Lower leg skin (tissue), 4 donors: ENCODE measurements around the gene PODNL1. TPM values are rescaled to one million over a fixed set of nuclear protein-coding genes. Genes with fewer than 3 reads are reported as not detected.

Experiments
- DNase-seq, 2 donors: peaks; one replicate each; pipeline ENCODE4 v3.0.0-alpha.2; 2019; ENCODE audit warnings: low spot score in 2 of 2
- H3K4me3 ChIP-seq: fragments of 200-600 bp; sonication (generic); 2 replicates; pipeline ENCODE4 v1.5.1; 2017; ENCODE audit warnings: mild to moderate bottlenecking, low read depth; ENCODE audit not compliant: poor library complexity, severe bottlenecking
- CTCF ChIP-seq, 3 donors: fragments of 450-650 bp; IDR thresholded peaks; one replicate each; pipeline ENCODE4 v1.5.1; 2016; ENCODE audit warnings: antibody characterized with exemption in 3 of 3, mild to moderate bottlenecking in 3 of 3, moderate library complexity in 2 of 3
- POLR2A ChIP-seq, 2 donors: fragments of 450-650 bp; IDR thresholded peaks; one replicate each; pipeline ENCODE4 v1.6.1; 2016 to 2017; ENCODE audit warnings: antibody characterized with exemption in 2 of 2, mild to moderate bottlenecking in 1 of 2, moderate library complexity in 1 of 2
- WGBS, 2 donors: methylation state at CpG; one replicate each; pipeline ENCODE4 v1.1.5; 2018; 5-methylcytosine and 5-hydroxymethylcytosine counted together
- intact Hi-C: fragments of 100-400 bp; cut with DNase I; formaldehyde crosslinking; loops from one replicate; pipeline ENCODE4 v1.15.0; 2023; ENCODE audit warnings: low total_unique reads
- total RNA-seq, 4 donors: library from RNA; depleted of rRNA; stranded (reverse); fragments of >200 nt; gene quantifications; one replicate each; pipeline ENCODE4 v1.1.0, GENCODE V29; 2016

The PODNL1 gene
- total RNA-seq, 4 donors from 2014 or later, result 5.2 to 8.2 (median 6.4) TPM

GRCh38 chr19:13951799-13952153 lies 13.6 kb upstream of the PODNL1 start:
- no peak overlapping the region for H3K4me3 ChIP-seq
- WGBS, 2 donors, result 6 to 7% methylated on average over 20 of the region's 20 CpGs

DNA sequence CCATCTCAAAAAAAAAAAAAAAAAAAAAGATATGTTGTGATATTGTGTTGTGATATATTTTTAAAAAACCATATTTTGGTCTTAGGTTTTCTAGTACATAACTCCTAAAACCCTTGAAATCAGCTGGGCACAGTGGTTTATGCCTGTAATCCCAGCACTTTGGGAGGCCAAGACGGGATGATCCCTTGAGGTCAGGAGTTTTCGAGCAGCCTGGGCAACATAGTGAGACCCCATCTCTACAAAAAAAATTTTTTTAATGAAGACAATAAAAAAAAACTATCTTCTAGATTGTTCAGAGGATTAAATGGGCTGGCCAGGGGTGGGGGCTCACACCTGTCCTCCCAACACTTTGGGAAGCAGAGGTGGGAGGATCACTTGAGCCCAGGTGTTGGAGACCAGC lies 12.8 kb upstream of the PODNL1 start:
- no peak for TF ChIP-seq POLR2A (IDR thresholded peaks at IDR 0.05)
- no peak for TF ChIP-seq CTCF (IDR thresholded peaks at IDR 0.05)
- 86 to 93% methylated on average over 2 of the region's 2 CpGs for WGBS, 2 donors
- no peak for DNase-seq
- no peak overlapping the region for H3K4me3 ChIP-seq
- intact Hi-C loops, result loop anchor here (10.0 kb wide), 1 partner anchor 1144 kb away; no protein-coding TSS in a partner anchor

More at GRCh38 chr19:13951799-13952153, 13.6 kb upstream of the PODNL1 start:
- intact Hi-C loops, result loop anchor here (10.0 kb wide), 1 partner anchor 1143 kb away; no protein-coding TSS in a partner anchor
- DNase-seq, result no peak
- TF ChIP-seq CTCF (IDR thresholded peaks at IDR 0.05) (no peak), POLR2A (IDR thresholded peaks at IDR 0.05) (no peak)

GRCh38 chr19:13946414-13946813 lies 8.2 kb upstream of the PODNL1 start:
- 67 to 76% methylated on average over 4 of the region's 4 CpGs for whole genome bisulfite sequencing, 2 donors
- intact Hi-C loops, result no loop called here
- DNase-seq, result no peak
- no peak for TF ChIP-seq POLR2A (IDR thresholded peaks at IDR 0.05)
- TF ChIP-seq CTCF (IDR thresholded peaks at IDR 0.05), result no peak
- no peak overlapping the region for H3K4me3 ChIP-seq

- WGBS, 2 donors, result 94 to 95% methylated on average over 1 of the region's 1 CpG
- intact Hi-C loops, result no loop called here
- H3K4me3 ChIP-seq, result no peak overlapping the region
- DNase-seq, result no peak
- TF ChIP-seq CTCF (IDR thresholded peaks at IDR 0.05), result no peak
Observed at GRCh38 chr19:13942023-13942684, 3.9 kb upstream of the PODNL1 start.

DNA sequence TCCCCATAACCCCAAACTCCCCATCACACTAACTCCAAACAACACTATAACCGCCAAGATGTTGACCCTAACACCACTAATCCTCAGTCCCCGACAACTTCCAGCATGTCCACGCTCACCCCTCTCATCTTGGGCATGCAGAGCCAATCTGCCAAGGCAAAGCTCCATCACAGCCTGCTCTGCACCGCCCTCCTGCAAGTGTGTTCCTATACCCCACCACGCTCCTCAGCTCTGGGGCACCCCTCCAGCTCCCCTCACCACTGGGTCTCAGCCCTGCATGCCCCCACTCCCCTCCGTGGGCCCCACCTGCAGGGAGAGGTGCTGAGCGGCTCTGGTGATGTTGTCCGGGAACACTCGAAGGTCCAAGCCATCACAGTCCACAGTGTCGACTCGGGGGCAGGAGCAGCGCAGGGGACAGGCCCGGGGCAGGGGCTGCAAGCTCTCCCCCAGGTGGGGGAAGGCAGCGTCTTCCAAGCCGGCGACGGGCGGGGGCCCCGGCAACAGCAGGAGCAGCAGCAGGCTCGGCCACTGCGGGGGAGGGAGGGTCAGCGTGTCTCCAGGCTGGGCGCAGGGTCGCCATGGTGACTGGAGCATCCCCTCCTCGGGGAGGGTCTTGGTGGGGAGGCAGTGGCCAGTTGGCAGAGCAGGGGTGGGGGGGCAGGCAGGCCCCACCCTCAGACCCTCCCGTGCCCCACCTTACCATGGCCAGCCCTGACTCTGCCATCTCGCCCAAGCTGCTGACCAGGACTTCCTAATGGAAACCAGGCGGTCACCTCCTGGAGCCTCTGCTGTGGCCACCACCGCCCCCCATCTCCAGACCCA lies 527 bp downstream of the PODNL1 start:
- 18 to 22% methylated on average over 16 to 20 of the region's 29 CpGs for WGBS, 2 donors
- DNase-seq, result no peak
- no peak overlapping the region for H3K4me3 ChIP-seq
- intact Hi-C loops, result no loop called here
- TF ChIP-seq CTCF (IDR thresholded peaks at IDR 0.05), result no peak
- TF ChIP-seq POLR2A (IDR thresholded peaks at IDR 0.05), result no peak
